GM12864 (cell line): ENCODE measurements around the gene MTF2.

ENCODE experiments used
- DNase-seq: peaks from one replicate; pipeline ENCODE4 v3.0.0-alpha.2; 2011; ENCODE audit warnings: low read depth
- H3K4me3 ChIP-seq: 2 replicates; pipeline ENCODE4 v1.5.1; 2011; ENCODE audit warnings: mild to moderate bottlenecking, low read depth, low read length, control low read depth
- TF ChIP-seq, protein P1 (sequence below): IDR thresholded peaks from 2 replicates; pipeline ENCODE4 v1.5.1; 2011; ENCODE audit warnings: low read depth, mild to moderate bottlenecking, moderate library complexity, low read length, control low read depth, inconsistent platforms; ENCODE audit errors: missing control alignments

MTF2 gene

DNA sequence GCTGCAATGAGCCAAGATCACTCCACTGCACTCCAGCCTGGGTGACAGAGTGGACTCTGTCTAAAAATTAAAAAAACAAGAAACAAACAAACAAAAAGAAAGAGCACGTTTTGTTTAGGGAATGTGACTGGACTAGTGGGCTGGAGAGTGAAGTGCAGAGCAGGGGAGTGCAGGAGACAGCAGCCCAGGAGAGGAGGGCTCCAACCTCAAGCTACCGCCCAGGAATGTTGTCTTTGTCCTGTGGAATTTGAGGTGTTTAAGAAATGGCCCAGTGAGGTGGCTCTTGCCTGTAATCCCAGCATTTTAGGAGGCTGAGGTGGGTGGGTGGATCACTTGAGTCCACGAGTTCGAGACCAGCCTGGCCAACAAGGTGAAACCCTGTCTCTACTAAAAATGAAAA lies 42.4 kb upstream of the MTF2 start:
- no peak for DNase-seq
- TF ChIP-seq, protein P1, sequence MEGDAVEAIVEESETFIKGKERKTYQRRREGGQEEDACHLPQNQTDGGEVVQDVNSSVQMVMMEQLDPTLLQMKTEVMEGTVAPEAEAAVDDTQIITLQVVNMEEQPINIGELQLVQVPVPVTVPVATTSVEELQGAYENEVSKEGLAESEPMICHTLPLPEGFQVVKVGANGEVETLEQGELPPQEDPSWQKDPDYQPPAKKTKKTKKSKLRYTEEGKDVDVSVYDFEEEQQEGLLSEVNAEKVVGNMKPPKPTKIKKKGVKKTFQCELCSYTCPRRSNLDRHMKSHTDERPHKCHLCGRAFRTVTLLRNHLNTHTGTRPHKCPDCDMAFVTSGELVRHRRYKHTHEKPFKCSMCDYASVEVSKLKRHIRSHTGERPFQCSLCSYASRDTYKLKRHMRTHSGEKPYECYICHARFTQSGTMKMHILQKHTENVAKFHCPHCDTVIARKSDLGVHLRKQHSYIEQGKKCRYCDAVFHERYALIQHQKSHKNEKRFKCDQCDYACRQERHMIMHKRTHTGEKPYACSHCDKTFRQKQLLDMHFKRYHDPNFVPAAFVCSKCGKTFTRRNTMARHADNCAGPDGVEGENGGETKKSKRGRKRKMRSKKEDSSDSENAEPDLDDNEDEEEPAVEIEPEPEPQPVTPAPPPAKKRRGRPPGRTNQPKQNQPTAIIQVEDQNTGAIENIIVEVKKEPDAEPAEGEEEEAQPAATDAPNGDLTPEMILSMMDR = no peak
- no peak overlapping the region for H3K4me3 ChIP-seq

DNA sequence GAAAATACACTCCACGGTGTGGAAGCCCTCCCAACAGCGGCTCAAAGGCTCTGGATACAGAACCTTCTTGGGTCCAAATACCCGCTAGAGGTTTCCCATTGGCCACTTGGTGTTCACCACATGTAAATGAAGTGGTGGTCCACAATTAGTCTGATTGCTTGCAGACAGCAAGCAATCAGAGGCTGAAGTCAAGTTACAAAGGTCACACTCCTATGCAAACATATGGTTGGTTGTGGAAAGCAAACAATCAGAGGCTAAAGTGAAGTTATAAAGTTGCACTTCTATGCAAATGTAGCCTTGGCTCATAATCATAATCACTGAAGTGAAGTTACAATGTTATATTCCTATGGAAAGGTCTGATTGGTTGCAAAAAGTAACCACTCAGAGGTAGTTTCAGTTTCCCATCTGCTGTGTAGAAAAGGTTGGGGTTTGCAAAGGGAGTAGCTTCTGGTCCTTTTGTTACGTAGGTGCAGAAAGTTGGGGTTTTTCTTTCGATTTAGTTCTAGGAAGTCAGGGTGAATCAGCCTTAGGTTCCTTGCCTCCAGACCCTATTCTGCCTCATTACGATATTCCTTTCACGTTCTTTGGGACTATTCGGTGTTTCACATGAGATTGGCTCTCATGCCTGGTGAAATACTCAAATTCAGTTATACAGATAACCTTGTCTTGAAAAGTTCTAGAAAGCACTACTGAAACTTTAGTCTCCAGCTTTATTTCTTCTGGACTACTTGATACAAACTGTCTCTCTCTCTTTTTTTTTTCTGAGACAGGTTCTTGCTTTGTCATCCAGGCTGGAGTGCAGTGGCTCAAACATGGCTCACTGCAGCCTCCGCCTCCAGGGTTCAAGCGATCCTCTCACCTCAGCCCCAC lies 36.7 kb upstream of the MTF2 start:
- DNase-seq = peak; percentile 68
- peak overlapping the region; percentile 2; the same call in 1 of the 2 replicates for H3K4me3 ChIP-seq
- TF ChIP-seq, protein P1 = no peak

DNA sequence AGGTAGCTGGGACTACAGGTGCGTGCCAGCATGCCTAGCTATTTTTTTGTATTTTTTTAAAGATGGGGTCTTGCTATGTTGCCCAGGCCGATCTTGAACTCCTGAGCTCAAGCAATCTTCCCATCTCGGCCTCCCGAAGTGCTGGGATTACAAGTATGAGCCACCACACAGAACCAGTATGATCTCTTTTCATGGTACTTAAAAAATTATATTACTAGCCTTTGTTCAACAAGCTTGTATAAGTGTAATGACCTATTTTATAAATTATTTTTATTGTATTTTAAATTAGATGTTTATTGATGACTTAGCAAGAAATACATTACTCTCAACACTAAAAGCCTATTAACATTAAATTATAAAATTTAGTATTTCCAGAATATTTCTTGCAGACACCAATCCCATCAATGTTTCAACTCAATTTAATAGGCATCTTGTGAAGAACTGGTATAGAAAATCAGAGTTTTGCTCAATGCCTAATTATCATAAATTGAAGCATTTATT lies 36.0 kb upstream of the MTF2 start:
- no peak overlapping the region; the same call in 1 of the 2 replicates for H3K4me3 ChIP-seq
- no peak for DNase-seq
- TF ChIP-seq, protein P1 = no peak

DNA sequence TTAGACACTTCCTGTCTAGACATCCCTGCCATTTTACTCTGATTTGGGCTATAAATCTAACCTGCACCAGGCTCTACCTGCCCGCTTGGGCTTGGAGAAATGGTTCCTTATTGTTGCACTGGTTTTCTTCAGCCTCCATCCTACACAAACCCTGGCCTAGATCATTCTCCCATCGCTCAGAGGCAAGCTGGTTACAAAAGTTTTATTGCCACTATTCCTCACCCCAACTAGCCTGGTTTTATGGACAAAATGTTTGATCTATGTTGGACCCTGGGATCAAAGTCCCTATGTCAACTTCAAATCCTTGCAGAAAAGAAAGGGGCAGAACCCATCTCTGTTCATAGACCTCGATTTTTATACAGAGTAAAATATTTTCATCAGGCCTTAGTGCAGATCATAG lies 31.5 kb upstream of the MTF2 start:
- DNase-seq = no peak
- no peak overlapping the region for H3K4me3 ChIP-seq
- TF ChIP-seq, protein P1 = no peak

DNA sequence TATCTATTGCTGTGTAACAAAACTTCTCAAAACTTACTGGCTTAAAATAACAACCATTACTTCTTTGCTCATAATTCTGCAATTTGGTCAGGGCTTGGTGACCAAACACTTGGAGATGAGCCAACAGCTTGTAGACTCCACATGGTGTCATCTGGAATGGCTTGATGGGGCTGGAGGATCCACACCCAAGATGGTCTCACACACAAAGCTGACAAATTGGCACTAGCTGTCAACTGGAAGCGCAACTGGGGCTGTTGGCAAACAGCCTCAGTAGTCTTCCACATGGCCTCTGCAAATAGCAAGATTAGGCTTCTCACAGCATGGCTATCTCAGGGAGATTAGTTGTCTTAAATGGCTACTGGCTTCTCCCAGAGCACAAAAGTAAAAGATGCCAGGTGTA lies 27.1 kb upstream of the MTF2 start:
- TF ChIP-seq, protein P1 = no peak

DNA sequence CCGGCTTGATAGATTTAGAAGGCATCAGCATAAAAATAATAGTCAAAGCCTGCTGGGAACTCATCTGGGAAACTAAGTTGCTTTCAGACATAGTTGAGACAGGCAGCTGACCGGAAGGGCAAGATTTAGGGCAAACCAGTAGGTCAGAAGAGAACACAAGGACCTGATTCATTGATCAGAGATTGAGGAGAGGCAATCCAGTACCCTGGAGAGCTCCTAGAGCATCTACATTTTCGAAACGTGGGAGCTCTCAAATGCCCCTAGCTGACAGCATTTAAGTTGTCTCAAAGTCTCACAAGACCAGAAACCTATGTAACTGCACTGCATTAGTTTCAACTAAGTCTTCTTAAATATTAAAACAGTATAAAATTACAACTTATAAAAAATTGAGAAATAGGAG lies 22.9 kb upstream of the MTF2 start:
- no peak overlapping the region for H3K4me3 ChIP-seq
- TF ChIP-seq, protein P1 = no peak
- no peak for DNase-seq

More for the DNA sequence above, 27.1 kb upstream of the MTF2 start:
- no peak overlapping the region for H3K4me3 ChIP-seq
- no peak for DNase-seq
